Measurements from ENCODE around the gene AGRN.

- no peak for TF ChIP-seq CTCF (IDR thresholded peaks at IDR 0.05)
- no peak for TF ChIP-seq POLR2A (IDR thresholded peaks at IDR 0.05)
- no peak for TF ChIP-seq EP300 (IDR thresholded peaks at IDR 0.05)
These were observed 38.4 kb downstream of the AGRN start for GRCh38 chr1:1058088-1058905.
